Measurements from ENCODE around the gene FOXN1. TPM values are rescaled to one million over a fixed set of nuclear protein-coding genes. Genes with fewer than 3 reads are reported as not detected.

Gene FOXN1
- polyA plus RNA-seq, 10 donors: 2.5 to 3.0 TPM; not detected in 8

- DNase-seq: no peak
Observed at GRCh38 chr17:28476076-28476865, 29.9 kb upstream of the FOXN1 start.

- DNase-seq: no peak
Observed at GRCh38 chr17:28477928-28478327, 28.2 kb upstream of the FOXN1 start.

- no peak for DNase-seq
Observed at GRCh38 chr17:28478712-28479615, 27.2 kb upstream of the FOXN1 start.

- no peak for DNase-seq
Observed at GRCh38 chr17:28480278-28480677, 25.9 kb upstream of the FOXN1 start.

GRCh38 chr17:28480799-28481571 lies 25.2 kb upstream of the FOXN1 start:
- DNase-seq: no peak

GRCh38 chr17:28482551-28483199 lies 23.5 kb upstream of the FOXN1 start:
- no peak for DNase-seq

GRCh38 chr17:28484296-28484695 lies 21.9 kb upstream of the FOXN1 start:
- DNase-seq: no peak

GRCh38 chr17:28485049-28485448 lies 21.1 kb upstream of the FOXN1 start:
- DNase-seq: no peak

GRCh38 chr17:28487881-28488532 lies 18.1 kb upstream of the FOXN1 start:
- no peak for DNase-seq

GRCh38 chr17:28488533-28489276 lies 17.4 kb upstream of the FOXN1 start:
- DNase-seq: no peak

- DNase-seq: no peak
Observed at GRCh38 chr17:28491286-28491685, 14.9 kb upstream of the FOXN1 start.

GRCh38 chr17:28491860-28492259 lies 14.3 kb upstream of the FOXN1 start:
- no peak for DNase-seq

GRCh38 chr17:28492352-28493310 lies 13.5 kb upstream of the FOXN1 start:
- DNase-seq: no peak

GRCh38 chr17:28493460-28493859 lies 12.7 kb upstream of the FOXN1 start:
- no peak for DNase-seq

- peak; percentile 21 to 63 (median 58) for DNase-seq
Observed at GRCh38 chr17:28494445-28495188, 11.5 kb upstream of the FOXN1 start.

GRCh38 chr17:28495635-28496034 lies 10.5 kb upstream of the FOXN1 start:
- DNase-seq: no peak

GRCh38 chr17:28497931-28498330 lies 8.2 kb upstream of the FOXN1 start:
- no peak for DNase-seq

GRCh38 chr17:28498652-28499363 lies 7.3 kb upstream of the FOXN1 start:
- DNase-seq: no peak

Measured in muscle of back (tissue), 11 donors.